Testis (tissue), 2 donors: ENCODE data around the gene WBP2.

Experiments used
- POLR2A ChIP-seq: fragments of 450-650 bp; IDR thresholded peaks from one replicate; pipeline ENCODE4 v1.6.1; 2017; ENCODE audit warnings: antibody characterized with exemption, mild to moderate bottlenecking, moderate library complexity
- TF ChIP-seq, protein P1 (sequence below), 3 experiments: fragments of 450-650 bp in 2 of 3; fragments of 200-600 bp in 1 of 3; sonication (generic) in 1 of 3; IDR thresholded peaks; one replicate each; pipeline ENCODE4 v1.5.1; 2016 to 2019; ENCODE audit warnings: antibody characterized with exemption in 3 of 3, mild to moderate bottlenecking in 2 of 3, moderate library complexity in 1 of 3

DNA sequence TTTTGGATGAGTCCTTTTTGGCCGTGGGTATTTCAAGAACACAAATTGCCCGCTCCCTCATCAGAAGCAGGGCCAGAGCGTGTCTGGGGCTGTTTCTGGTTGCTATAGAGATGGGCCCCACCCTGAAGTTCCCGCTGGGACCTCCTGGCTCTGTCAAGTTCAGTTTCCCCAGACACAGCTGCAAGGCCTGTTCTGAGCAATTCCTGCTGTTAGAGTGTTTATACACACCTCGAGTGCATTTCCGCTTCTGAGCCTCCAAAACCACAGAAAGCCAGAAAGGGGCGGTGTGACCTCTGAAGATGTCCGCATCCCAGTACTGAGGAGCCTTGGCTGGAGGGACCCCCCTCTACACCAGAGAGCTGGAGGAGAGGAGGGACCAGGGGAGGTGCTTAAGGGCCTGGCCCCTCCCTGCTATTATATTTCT is 9.3 kb upstream of the WBP2 start:
- TF ChIP-seq, protein P1, sequence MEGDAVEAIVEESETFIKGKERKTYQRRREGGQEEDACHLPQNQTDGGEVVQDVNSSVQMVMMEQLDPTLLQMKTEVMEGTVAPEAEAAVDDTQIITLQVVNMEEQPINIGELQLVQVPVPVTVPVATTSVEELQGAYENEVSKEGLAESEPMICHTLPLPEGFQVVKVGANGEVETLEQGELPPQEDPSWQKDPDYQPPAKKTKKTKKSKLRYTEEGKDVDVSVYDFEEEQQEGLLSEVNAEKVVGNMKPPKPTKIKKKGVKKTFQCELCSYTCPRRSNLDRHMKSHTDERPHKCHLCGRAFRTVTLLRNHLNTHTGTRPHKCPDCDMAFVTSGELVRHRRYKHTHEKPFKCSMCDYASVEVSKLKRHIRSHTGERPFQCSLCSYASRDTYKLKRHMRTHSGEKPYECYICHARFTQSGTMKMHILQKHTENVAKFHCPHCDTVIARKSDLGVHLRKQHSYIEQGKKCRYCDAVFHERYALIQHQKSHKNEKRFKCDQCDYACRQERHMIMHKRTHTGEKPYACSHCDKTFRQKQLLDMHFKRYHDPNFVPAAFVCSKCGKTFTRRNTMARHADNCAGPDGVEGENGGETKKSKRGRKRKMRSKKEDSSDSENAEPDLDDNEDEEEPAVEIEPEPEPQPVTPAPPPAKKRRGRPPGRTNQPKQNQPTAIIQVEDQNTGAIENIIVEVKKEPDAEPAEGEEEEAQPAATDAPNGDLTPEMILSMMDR (IDR thresholded peaks at IDR 0.05), result no peak
- TF ChIP-seq POLR2A, result no peak
